Small intestine (tissue), 7 donors: ENCODE data around the gene PTPRK. TPM values are rescaled to one million over a fixed set of nuclear protein-coding genes. Genes with fewer than 3 reads are reported as not detected.

ENCODE experiments used
- DNase-seq, 2 donors: peaks; one replicate each; pipeline versions ENCODE4 v3.0.0 to v3.0.0-alpha.2; 2013
- FAIRE-seq: peaks from 2 replicates; lab custom pipeline; 2012; peaks lifted over from hg19 to GRCh38; lab: Jason Lieb, UNC
- H3K27ac ChIP-seq, 3 donors: one replicate each; pipeline ENCODE4 v1.5.1; 2013; ENCODE audit warnings: low read length in 2 of 3, mild to moderate bottlenecking in 2 of 3, control low read depth in 1 of 3, inconsistent platforms in 1 of 3, low read depth in 1 of 3, moderate library complexity in 1 of 3
- H3K27me3 ChIP-seq, 3 donors: one replicate each; pipeline ENCODE4 v1.6.1; 2013; ENCODE audit warnings: low read length in 3 of 3, inconsistent platforms in 1 of 3; ENCODE audit not compliant: control insufficient read depth in 3 of 3, insufficient read depth in 3 of 3
- H3K36me3 ChIP-seq, 3 donors: one replicate each; pipeline ENCODE4 v1.6.1; 2013; ENCODE audit warnings: low read length in 3 of 3, inconsistent platforms in 1 of 3, low read depth in 1 of 3, mild to moderate bottlenecking in 1 of 3, moderate library complexity in 1 of 3; ENCODE audit not compliant: control insufficient read depth in 3 of 3, insufficient read depth in 2 of 3
- H3K4me1 ChIP-seq, 3 donors: one replicate each; pipeline ENCODE4 v1.6.1; 2013; ENCODE audit warnings: low read length in 2 of 3, inconsistent platforms in 1 of 3, low read depth in 1 of 3, mild to moderate bottlenecking in 1 of 3, moderate library complexity in 1 of 3; ENCODE audit not compliant: control insufficient read depth in 3 of 3, insufficient read depth in 2 of 3
- H3K4me3 ChIP-seq, 3 donors: one replicate each; pipeline ENCODE4 v1.5.1; 2013; ENCODE audit warnings: low read length in 3 of 3, control low read depth in 1 of 3, inconsistent platforms in 1 of 3, low read depth in 1 of 3, mild to moderate bottlenecking in 1 of 3, moderate library complexity in 1 of 3
- H3K9me3 ChIP-seq, 2 donors: one replicate each; pipeline ENCODE4 v1.6.1; 2013; ENCODE audit warnings: low read depth in 1 of 2, low read length in 1 of 2; ENCODE audit not compliant: control insufficient read depth in 2 of 2, insufficient read depth in 1 of 2
- WGBS, 3 donors: extraction: QIAGEN DNeasy Blood & Tissue Kit; methylation state at CpG; one replicate each; pipeline ENCODE4 v1.1.7; 2013; 5-methylcytosine and 5-hydroxymethylcytosine counted together
- polyA plus RNA-seq, 4 donors: library from polyadenylated mRNA; stranded (reverse) in 3 of 4; unstranded in 1 of 4; fragments of 200-250 nt in 3 of 4; fragments of 120-200 nt in 1 of 4; gene quantifications; one replicate each; pipeline versions ENCODE4 v1.2.1 to v1.2.3, GENCODE V29; 2013
- donor health status: healthy with polysubstance abuse.
- donor health status: control.
- donor health status: control.
- donor health status: Bipolar disorder and iron deficiency.
- donor health status: healthy.

Gene PTPRK
- polyA plus RNA-seq, 4 donors = 15.9 to 72.5 (median 20.6) TPM

DNA sequence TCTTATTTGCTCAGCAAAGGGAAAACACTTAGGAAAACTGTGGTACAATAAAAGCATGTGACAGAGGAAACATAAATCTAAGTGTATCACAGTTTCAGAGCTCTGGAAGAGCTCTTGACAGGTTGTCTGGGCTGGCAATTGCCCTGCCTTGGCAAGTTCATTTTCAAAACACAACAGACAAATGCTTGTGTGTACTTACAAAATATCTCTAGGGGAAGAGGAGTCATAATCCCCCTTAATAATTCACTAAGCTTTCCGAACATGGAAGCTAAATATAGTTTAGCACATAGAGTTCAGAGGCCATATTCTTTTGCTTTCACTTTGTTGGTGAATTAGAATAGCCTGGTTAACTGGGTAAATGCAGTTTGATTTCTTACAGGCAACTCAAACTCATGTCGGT lies 407.9 kb downstream of the PTPRK start:
- no peaks in the 10 kb centered on the region for H3K27me3 ChIP-seq
- H3K27ac ChIP-seq = peak overlapping the region in 2 of 3 donors; percentile 41 to 43
- peaks cover 0 to 4% (median 2%) of the 10 kb centered on the region in 3 donors for H3K36me3 ChIP-seq
- DNase-seq (peak; percentile 57 to 71), FAIRE-seq (no peak)
- no peaks in the 10 kb centered on the region for H3K9me3 ChIP-seq
- peaks cover 0 to 5% (median 0%) of the 10 kb centered on the region in 3 donors for H3K4me1 ChIP-seq
- 5 to 20% (median 17%) methylated on average over 2 of the region's 2 CpGs for WGBS, 3 donors
- peak overlapping the region in 2 of 3 donors; percentile 8 to 19 for H3K4me3 ChIP-seq

DNA sequence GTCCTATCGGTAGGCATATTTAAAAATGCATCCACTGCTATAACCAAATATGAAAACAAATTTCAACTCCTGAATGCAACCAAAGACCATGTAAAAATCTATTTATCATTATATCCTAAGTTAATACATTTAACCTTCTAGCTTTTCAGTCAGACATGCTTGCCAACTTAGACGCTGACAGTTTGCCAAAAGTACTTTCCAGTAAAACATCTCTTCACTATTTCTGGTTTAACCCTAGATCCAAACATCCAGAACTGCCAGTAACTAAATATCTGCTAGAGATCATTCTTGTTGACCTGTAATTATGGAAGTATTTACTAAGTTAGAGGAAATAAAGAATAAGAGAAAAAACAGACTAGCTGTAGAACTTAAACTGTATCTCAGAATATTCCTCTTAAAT lies 409.3 kb downstream of the PTPRK start:
- FAIRE-seq = no peak
- Histone ChIP-seq H3K9me3 (no peaks in the 10 kb centered on the region), H3K4me3 (no peak overlapping the region)

DNA sequence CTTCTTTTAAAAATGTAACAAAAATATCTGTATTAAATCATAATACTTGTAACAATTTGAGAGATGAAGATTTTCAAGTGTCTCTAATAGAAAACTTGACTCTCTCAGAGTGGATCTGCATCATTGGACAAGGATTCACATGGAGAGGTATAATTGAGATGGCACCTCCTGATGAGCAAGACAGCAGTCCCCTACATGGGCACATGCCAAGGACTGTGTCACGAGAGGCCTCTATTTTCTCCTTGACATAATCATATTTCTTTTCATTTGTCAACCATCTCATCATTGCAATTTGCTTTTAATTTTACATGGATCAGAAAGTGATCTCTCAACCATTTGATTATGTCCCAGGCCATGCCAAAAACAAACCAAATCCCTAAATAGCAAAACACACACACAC lies 412.7 kb downstream of the PTPRK start:
- WGBS, 3 donors = 96 to 100% (median 97%) methylated on average over 1 of the region's 1 CpG
- DNase-seq (no peak), FAIRE-seq (no peak)
- Histone ChIP-seq H3K4me3 (no peak overlapping the region), H3K36me3 (peaks cover 0 to 4% (median 0%) of the 10 kb centered on the region in 3 donors), H3K9me3 (no peaks in the 10 kb centered on the region), H3K27me3 (no peaks in the 10 kb centered on the region), H3K27ac (no peak overlapping the region), H3K4me1 (peaks cover 0 to 5% (median 0%) of the 10 kb centered on the region in 3 donors)

More for the DNA sequence above, 409.3 kb downstream of the PTPRK start:
- 69 to 91% (median 85%) methylated on average over 2 of the region's 2 CpGs for WGBS, 3 donors
- Histone ChIP-seq H3K27ac (no peak overlapping the region), H3K4me1 (peaks cover 0 to 5% (median 0%) of the 10 kb centered on the region in 3 donors), H3K27me3 (no peaks in the 10 kb centered on the region), H3K36me3 (peaks cover 0 to 4% (median 2%) of the 10 kb centered on the region in 3 donors)
- no peak for DNase-seq

DNA sequence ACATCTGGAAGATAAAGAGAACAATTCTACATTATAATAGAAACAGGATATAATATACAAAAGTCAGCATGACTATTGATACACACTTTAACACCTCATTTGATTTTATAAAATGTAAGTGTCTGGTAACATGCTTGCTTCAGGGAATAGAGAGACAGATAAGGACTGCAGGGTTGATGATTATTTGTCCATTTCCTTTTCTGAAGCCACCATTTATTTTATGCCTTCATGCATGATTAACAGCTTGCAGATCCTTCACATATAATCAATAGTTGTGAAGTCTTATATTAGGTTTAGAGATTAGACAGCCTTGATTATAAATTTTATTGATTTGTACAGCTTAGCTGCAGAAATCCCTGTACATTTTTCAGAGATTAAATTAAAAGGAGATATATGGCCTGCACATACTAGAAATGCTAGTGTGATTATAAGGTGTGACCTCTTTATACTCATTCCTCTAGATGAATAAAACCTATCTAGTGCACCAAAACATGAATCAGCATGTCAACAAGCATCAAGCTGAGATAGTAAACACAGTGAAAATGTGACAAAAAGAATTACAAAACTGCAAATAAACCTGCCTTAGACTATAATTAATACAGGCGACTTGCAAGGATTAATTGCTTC lies 420.7 kb downstream of the PTPRK start:
- no peak for DNase-seq
- H3K4me3 ChIP-seq = no peak overlapping the region
- no peaks in the 10 kb centered on the region for H3K27me3 ChIP-seq
- no peak overlapping the region for H3K27ac ChIP-seq
- no peaks in the 10 kb centered on the region for H3K9me3 ChIP-seq
- H3K4me1 ChIP-seq = peaks cover 0 to 3% (median 0%) of the 10 kb centered on the region in 3 donors
- H3K36me3 ChIP-seq = peaks cover 0 to 4% (median 0%) of the 10 kb centered on the region in 3 donors
- FAIRE-seq = peak; percentile 59
- 88 to 91% (median 90%) methylated on average over 1 of the region's 1 CpG for whole genome bisulfite sequencing, 3 donors

DNA sequence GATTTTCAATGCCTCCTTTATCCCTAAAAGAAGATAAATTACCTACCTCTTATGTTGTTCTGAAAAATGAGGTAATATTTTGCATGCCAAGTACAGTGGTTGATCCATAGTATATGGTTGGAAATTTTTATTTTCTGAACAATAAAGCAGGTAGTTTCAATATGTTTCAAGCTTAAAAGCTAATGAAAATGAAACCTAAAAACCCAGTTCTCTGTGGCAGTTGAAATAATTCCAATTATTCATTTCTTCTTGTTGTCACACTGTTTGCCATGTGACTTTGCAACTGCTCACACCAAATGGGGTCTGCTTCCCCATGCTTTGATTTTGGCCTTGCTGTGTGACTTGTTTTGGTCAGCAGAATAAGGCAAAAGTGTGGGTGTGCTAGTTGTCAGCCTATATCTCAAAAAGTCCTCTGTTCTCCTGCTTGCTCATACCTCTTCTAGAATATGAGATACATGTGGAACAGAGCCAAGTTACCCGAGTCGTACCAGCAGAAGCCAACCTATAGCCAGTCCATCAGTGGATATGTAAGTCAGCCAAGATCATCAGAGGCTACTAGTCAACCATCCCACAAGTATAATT lies 422.3 kb downstream of the PTPRK start:
- no peak for FAIRE-seq
- Histone ChIP-seq H3K27ac (no peak overlapping the region), H3K4me3 (no peak overlapping the region), H3K36me3 (peaks cover 0 to 3% (median 0%) of the 10 kb centered on the region in 3 donors), H3K27me3 (no peaks in the 10 kb centered on the region), H3K4me1 (peaks cover 0 to 3% (median 0%) of the 10 kb centered on the region in 3 donors), H3K9me3 (no peaks in the 10 kb centered on the region)
- DNase-seq = no peak
- 52 to 75% (median 53%) methylated on average over 2 of the region's 2 CpGs for WGBS, 3 donors

DNA sequence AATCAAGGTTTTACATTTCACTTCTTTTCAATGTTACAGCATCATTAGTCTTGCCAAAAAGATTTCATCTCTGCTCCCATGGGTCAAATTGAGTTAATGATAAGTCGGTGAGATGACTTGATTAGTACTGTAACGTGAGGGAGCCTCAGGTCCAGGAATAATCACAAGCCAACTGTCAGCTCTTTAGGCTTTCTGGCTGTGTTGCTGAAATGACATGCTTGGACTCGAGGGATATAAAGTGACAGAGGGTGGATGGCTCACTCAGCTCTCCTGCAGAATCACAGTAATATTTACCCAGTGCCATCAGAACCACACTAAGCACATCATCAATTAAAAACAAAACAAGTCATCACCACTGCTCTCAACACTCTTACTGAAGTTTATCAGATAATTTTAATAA lies 423.4 kb downstream of the PTPRK start:
- H3K27ac ChIP-seq = no peak overlapping the region
- no peak overlapping the region for H3K4me3 ChIP-seq
- H3K9me3 ChIP-seq = no peaks in the 10 kb centered on the region
- H3K4me1 ChIP-seq = peaks cover 0 to 3% (median 0%) of the 10 kb centered on the region in 3 donors
- no peaks in the 10 kb centered on the region for H3K27me3 ChIP-seq
- DNase-seq (no peak), FAIRE-seq (no peak)
- WGBS, 3 donors = 53 to 66% (median 61%) methylated on average over 3 of the region's 3 CpGs
- H3K36me3 ChIP-seq = peaks cover 0 to 3% (median 0%) of the 10 kb centered on the region in 3 donors

DNA sequence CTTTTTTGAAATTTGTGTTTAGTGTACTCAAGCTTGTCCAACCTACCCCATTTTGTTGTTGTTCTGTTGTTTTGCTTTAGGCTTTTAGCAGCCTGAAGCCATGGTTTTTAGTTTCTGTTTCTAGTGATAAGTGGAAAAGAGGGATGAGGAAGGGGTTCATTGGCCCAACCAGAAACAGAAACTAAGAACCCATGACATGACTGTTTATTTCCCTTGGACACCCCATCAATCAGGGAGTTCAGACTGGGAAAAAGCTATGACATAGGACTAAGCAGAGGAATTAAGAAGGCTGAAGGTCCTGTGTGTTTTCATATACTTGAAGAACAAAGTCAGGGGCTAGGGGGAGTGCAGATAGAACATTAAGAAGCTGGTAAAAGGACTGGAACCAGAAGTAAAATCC lies 425.0 kb downstream of the PTPRK start:
- FAIRE-seq = no peak
- peaks cover 0 to 3% (median 0%) of the 10 kb centered on the region in 3 donors for H3K4me1 ChIP-seq
- H3K4me3 ChIP-seq = no peak overlapping the region
- peak overlapping the region in 1 of 3 donors; percentile 1 for H3K27ac ChIP-seq
- H3K27me3 ChIP-seq = no peaks in the 10 kb centered on the region
- DNase-seq = peak in 1 of 2 donors; percentile 36
- peaks cover 0 to 3% (median 0%) of the 10 kb centered on the region in 3 donors for H3K36me3 ChIP-seq
- H3K9me3 ChIP-seq = no peaks in the 10 kb centered on the region

DNA sequence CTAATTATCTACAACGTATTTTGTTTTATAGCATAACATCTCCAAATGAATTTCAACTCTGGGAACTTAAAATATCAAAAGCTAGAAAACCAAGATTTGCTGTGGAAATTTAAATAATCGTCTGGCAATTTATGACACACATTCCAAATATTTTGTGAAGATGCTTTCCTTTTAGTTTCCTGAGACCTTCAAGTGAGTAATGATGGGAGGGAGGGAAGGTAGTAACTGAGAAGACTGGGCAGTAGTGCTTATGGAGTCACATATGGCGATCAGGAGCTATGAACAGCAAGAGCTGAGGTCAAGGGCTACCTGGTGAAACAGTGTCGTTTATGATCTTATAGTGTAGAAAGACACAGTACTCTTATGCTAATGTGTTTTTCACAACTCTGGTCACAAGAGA lies 441.4 kb downstream of the PTPRK start:
- Histone ChIP-seq H3K36me3 (peaks cover 2 to 9% (median 3%) of the 10 kb centered on the region in 3 donors), H3K4me1 (no peaks in the 10 kb centered on the region), H3K9me3 (no peaks in the 10 kb centered on the region), H3K27me3 (no peaks in the 10 kb centered on the region), H3K27ac (no peak overlapping the region), H3K4me3 (no peak overlapping the region)
- DNase-seq (no peak), FAIRE-seq (no peak)
- WGBS, 3 donors = 88 to 89% (median 89%) methylated on average over 4 of the region's 4 CpGs
